GM19455 (cell line): Measurements from ENCODE around the gene STX1A.

Source experiments
- ATAC-seq: cut with Tn5 transposase; IDR thresholded peaks from one replicate; pipeline ENCODE4 v1.9.1; 2021; ENCODE audit not compliant: unreplicated experiment

Gene STX1A

GRCh38 chr7:73708961-73709549, 10.4 kb downstream of the STX1A start:
- ATAC-seq: no peak

GRCh38 chr7:73707045-73707631, 12.3 kb downstream of the STX1A start:
- ATAC-seq: no peak

- ATAC-seq: no peak
These were observed 13.1 kb downstream of the STX1A start for GRCh38 chr7:73706126-73707044.

- no peak for ATAC-seq
These were observed 13.9 kb downstream of the STX1A start for GRCh38 chr7:73705551-73705920.

GRCh38 chr7:73704640-73705550, 14.6 kb downstream of the STX1A start:
- no peak for ATAC-seq

- ATAC-seq: no peak
These were observed 15.5 kb downstream of the STX1A start for GRCh38 chr7:73703757-73704639.

GRCh38 chr7:73703225-73703624, 16.2 kb downstream of the STX1A start:
- ATAC-seq: no peak

- ATAC-seq: no peak
These were observed 16.8 kb downstream of the STX1A start for GRCh38 chr7:73702665-73703064.

GRCh38 chr7:73702226-73702625, 17.2 kb downstream of the STX1A start:
- ATAC-seq: no peak

- ATAC-seq: no peak
These were observed 18.0 kb downstream of the STX1A start for GRCh38 chr7:73701357-73701995.

- no peak for ATAC-seq
These were observed 18.8 kb downstream of the STX1A start for GRCh38 chr7:73700581-73701134.

- no peak for ATAC-seq
These were observed 19.4 kb downstream of the STX1A start for GRCh38 chr7:73700069-73700423.

GRCh38 chr7:73699370-73700068, 19.9 kb downstream of the STX1A start:
- no peak for ATAC-seq

- ATAC-seq: no peak
These were observed 21.1 kb downstream of the STX1A start for GRCh38 chr7:73698410-73698809.

- no peak for ATAC-seq
These were observed 23.1 kb downstream of the STX1A start for GRCh38 chr7:73696372-73696771.

- ATAC-seq: no peak
These were observed 28.8 kb downstream of the STX1A start for GRCh38 chr7:73690646-73691045.

GRCh38 chr7:73688288-73688687, 31.2 kb downstream of the STX1A start:
- no peak for ATAC-seq

GRCh38 chr7:73685311-73685710, 34.2 kb downstream of the STX1A start:
- ATAC-seq: no peak
